Right ventricle myocardium inferior (tissue), 1 donor: ENCODE measurements around the gene FGD3. TPM values are rescaled to one million over a fixed set of nuclear protein-coding genes. Genes with fewer than 3 reads are reported as not detected.

Experiments
- ATAC-seq: fragments of 200-7000 bp; cut with Tn5 transposase; one replicate; pipeline ENCODE4 v1.9.1; 2020; ENCODE audit warnings: mild to moderate bottlenecking, moderate library complexity
- DNase-seq: peaks from one replicate; pipeline ENCODE4 v3.0.0; 2021; ENCODE audit errors: missing footprints
- intact Hi-C: fragments of 100-400 bp; cut with DNase I; formaldehyde crosslinking; loops from one replicate; pipeline ENCODE4 v1.11.0; 2022
- total RNA-seq: library from RNA; stranded (reverse); fragmentation: NEBNext Ultra II Directional; extraction: Animal tissue kit (Norgen Biotek cat#: 25700); gene quantifications from one replicate; pipeline ENCODE4 v1.2.1, GENCODE V29; 2021
- donor health status: DM: no; HTN: yes; CAD: no; lungs with severe emphysema.

Gene FGD3
- total RNA-seq, 1 donor from 2014 or later: 3.0 TPM

- ATAC-seq (peak; percentile 53), DNase-seq (peak; percentile 86)
- intact Hi-C loops: no loop called here
These were observed 111.2 kb downstream of the FGD3 start, which contains the start of gene SUSD3 for GRCh38 chr9:93058355-93059010. Gene SUSD3, plus strand, starts transcription at chr9:93058701. Its CDS starts 42 bp downstream, at chr9:93058743.

GRCh38 chr9:93059011-93059714 lies 111.8 kb downstream of the FGD3 start:
- intact Hi-C loops: no loop called here
- ATAC-seq (no peak), DNase-seq (peak; percentile 79)

- no peak for ATAC-seq
- no peak for DNase-seq
- intact Hi-C loops: no loop called here
These were observed 112.6 kb downstream of the FGD3 start for GRCh38 chr9:93059715-93060578.

GRCh38 chr9:93060746-93061259 lies 113.5 kb downstream of the FGD3 start:
- DNase-seq (no peak), ATAC-seq (no peak)
- intact Hi-C loops: no loop called here

- DNase-seq (no peak), ATAC-seq (no peak)
- intact Hi-C loops: no loop called here
These were observed 114.0 kb downstream of the FGD3 start for GRCh38 chr9:93061260-93061751.

- DNase-seq: no peak
- intact Hi-C loops: no loop called here
These were observed 114.8 kb downstream of the FGD3 start for GRCh38 chr9:93061791-93062763.

GRCh38 chr9:93064392-93065134 lies 117.2 kb downstream of the FGD3 start:
- intact Hi-C loops: no loop called here
- ATAC-seq (peak; percentile 32), DNase-seq (no peak)

More at GRCh38 chr9:93061791-93062763, 114.8 kb downstream of the FGD3 start:
- ATAC-seq: no peak

- peak; percentile 35 for ATAC-seq
- no peak for DNase-seq
- intact Hi-C loops: no loop called here
These were observed 117.9 kb downstream of the FGD3 start for GRCh38 chr9:93065135-93065720.

- intact Hi-C loops: no loop called here
- no peak for DNase-seq
- no peak for ATAC-seq
These were observed 119.8 kb downstream of the FGD3 start for GRCh38 chr9:93066978-93067603.

- ATAC-seq (no peak), DNase-seq (no peak)
- intact Hi-C loops: no loop called here
These were observed 121.6 kb downstream of the FGD3 start for GRCh38 chr9:93068956-93069355.

- no peak for ATAC-seq
- DNase-seq: no peak
- intact Hi-C loops: no loop called here
These were observed 124.1 kb downstream of the FGD3 start for GRCh38 chr9:93071464-93071863.

- DNase-seq: no peak
- peak; percentile 46 for ATAC-seq
- intact Hi-C loops: no loop called here
These were observed 125.1 kb downstream of the FGD3 start for GRCh38 chr9:93072383-93072795.

GRCh38 chr9:93076101-93076791 lies 128.9 kb downstream of the FGD3 start:
- intact Hi-C loops: no loop called here
- no peak for ATAC-seq
- no peak for DNase-seq

GRCh38 chr9:93076792-93077128 lies 129.4 kb downstream of the FGD3 start:
- intact Hi-C loops: no loop called here
- DNase-seq (no peak), ATAC-seq (no peak)

GRCh38 chr9:93077367-93077766 lies 130.0 kb downstream of the FGD3 start:
- no peak for DNase-seq
- intact Hi-C loops: no loop called here
- ATAC-seq: no peak

GRCh38 chr9:93077811-93078210 lies 130.5 kb downstream of the FGD3 start:
- intact Hi-C loops: no loop called here
- DNase-seq (no peak), ATAC-seq (no peak)
